ENCODE results near the gene BRF1. TPM values are rescaled to one million over a fixed set of nuclear protein-coding genes. Genes with fewer than 3 reads are reported as not detected.

The BRF1 gene
- total and polyA plus RNA-seq, 2 of the 8 experiments (the other 6 are each of a cell fraction or from before 2014, with no cell fraction given) = 7.7 to 18.3 TPM

- TF ChIP-seq CTCF (IDR thresholded peaks at IDR 0.05; ENCODE audit: control extremely low read depth in 1 of 3, insufficient read depth in 1 of 3, low read depth in 1 of 3, low read length in 3 of 3) (no peak), HDAC6 (IDR thresholded peaks at IDR 0.05; ENCODE audit: low read depth, low read length) (no peak)
Measured at GRCh38 chr14:105258846-105259245, 42.0 kb downstream of the BRF1 start (continued).
